ENCODE measurements around the gene PHF3.
A peak's percentile ranks its signal among the peaks of the same experiment; 100 is the strongest.

PHF3 gene, protein sequence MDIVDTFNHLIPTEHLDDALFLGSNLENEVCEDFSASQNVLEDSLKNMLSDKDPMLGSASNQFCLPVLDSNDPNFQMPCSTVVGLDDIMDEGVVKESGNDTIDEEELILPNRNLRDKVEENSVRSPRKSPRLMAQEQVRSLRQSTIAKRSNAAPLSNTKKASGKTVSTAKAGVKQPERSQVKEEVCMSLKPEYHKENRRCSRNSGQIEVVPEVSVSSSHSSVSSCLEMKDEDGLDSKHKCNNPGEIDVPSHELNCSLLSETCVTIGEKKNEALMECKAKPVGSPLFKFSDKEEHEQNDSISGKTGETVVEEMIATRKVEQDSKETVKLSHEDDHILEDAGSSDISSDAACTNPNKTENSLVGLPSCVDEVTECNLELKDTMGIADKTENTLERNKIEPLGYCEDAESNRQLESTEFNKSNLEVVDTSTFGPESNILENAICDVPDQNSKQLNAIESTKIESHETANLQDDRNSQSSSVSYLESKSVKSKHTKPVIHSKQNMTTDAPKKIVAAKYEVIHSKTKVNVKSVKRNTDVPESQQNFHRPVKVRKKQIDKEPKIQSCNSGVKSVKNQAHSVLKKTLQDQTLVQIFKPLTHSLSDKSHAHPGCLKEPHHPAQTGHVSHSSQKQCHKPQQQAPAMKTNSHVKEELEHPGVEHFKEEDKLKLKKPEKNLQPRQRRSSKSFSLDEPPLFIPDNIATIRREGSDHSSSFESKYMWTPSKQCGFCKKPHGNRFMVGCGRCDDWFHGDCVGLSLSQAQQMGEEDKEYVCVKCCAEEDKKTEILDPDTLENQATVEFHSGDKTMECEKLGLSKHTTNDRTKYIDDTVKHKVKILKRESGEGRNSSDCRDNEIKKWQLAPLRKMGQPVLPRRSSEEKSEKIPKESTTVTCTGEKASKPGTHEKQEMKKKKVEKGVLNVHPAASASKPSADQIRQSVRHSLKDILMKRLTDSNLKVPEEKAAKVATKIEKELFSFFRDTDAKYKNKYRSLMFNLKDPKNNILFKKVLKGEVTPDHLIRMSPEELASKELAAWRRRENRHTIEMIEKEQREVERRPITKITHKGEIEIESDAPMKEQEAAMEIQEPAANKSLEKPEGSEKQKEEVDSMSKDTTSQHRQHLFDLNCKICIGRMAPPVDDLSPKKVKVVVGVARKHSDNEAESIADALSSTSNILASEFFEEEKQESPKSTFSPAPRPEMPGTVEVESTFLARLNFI (N-terminal part only)

DNA sequence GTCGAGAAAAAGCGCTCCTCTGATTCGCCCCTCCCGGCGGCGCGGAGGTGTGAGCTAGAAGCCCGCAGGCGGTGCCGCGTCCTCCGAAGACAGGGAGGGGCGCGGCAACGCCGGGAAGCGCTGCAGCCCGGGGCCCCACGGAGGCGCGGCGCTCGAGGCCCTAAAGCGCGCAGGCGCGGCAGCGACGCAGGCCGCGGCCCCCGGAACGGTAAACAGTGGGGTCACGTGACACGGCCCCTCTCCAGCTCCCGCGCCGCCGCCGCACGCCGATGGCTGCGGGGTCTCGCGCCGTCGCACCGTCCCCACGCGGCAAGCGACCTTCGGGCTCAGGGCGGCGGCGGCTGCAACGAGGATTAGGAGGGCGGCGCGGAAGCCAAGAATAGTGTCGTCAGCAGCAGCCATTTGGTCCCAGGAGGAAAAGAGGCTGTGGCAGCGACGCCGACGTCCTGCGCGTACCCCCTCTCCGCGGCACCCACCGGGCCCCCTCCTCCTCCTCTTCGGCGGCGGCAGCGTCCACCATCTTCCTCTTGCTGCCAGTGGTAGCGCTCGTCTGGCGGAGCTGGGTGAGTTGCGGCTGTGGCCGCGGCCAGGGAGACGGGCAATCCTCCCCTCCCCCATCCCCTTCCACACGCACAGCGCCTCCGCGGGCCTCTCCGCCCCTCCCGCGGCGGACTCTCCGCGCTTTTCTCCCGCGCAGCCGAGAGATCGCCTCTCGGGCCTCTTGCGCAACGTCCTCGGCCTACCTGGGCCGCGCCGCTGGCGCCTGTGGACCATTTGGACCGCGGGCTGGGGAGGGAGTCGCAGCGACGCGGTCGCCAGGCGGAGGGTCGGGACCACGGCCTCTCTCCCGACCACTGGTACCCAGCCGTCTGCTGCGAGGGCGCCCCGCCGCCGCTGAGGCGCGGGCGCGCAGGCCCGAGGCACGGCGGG, at the start of gene PHF3:
Gene PHF3, plus strand, starts transcription at position 215 of the 930 bp plus-strand sequence. CDS start 10,750 bp downstream, outside the sequence.
- DNase-seq = peak; percentile 95

- DNase-seq = no peak
Measured at GRCh38 chr6:63589952-63590411, 45.6 kb upstream of the PHF3 start.

- no peak for DNase-seq
Measured at GRCh38 chr6:63592886-63593285, 42.7 kb upstream of the PHF3 start.

DNA sequence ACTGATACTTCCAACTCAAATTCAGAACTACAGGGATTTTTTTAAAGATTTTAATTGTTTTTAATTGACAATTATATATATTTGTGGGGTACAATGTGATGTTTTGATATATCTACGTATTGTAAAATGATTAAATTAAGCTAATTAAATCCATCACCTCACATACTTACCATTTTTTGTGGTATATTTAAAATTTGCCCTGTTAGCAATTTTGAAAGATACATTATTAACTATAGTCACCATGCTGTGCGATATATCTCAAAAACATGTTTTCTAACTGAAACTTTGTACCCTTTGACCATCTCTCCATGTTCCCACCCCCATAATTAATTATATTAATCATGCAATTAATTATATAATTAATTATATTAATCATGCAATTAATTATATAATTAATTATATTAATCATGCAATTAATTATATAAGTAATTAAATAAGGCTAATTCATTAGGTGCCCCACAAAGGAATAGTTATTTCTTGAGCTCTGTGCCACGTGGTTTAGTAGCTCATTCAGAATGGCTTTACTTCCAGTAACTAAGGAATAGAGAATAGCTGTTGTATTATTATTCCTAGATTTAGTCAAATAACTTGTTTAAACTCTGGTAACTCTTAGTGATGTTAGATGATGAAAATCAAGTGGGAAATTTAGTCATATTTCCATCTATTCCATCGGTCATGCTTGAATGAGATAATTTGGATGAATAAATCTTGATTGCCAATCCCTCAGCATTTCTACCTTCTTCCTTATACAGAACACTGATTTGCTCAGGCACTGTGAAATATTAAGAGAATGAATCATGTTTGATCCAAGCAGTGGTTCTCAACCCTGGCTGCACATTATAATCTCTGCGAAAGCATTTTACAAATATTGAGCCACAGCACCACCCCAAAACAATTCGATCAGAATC, 38.2 kb upstream of the PHF3 start:
- DNase-seq = no peak

- peak; percentile 81 for DNase-seq
Measured at GRCh38 chr6:63598049-63599036, 37.3 kb upstream of the PHF3 start.

- DNase-seq = no peak
Measured at GRCh38 chr6:63599243-63599642, 36.4 kb upstream of the PHF3 start.

- DNase-seq = no peak
Measured at GRCh38 chr6:63600136-63600535, 35.5 kb upstream of the PHF3 start.

GRCh38 chr6:63609231-63609630, 26.4 kb upstream of the PHF3 start:
- DNase-seq = no peak

GRCh38 chr6:63610944-63611343, 24.7 kb upstream of the PHF3 start:
- DNase-seq = no peak

DNA sequence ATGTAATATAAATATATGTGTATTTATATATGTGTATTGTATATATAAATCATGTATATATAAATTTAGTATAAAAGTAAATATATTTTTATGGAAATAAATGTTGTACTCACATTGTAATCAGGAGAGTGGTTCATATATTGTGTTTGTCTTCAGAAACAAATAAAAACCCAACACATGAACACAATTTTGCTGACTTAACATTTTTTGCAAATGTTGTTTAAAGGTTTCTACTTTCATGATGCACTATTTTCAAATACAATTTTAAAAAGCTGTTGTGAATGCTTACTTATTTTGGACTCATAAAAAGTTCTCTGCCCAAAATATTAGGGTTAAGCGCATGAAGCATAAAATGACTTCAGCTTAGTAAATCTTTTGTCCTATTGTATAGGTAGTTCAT, 24.0 kb upstream of the PHF3 start:
- DNase-seq = no peak

DNA sequence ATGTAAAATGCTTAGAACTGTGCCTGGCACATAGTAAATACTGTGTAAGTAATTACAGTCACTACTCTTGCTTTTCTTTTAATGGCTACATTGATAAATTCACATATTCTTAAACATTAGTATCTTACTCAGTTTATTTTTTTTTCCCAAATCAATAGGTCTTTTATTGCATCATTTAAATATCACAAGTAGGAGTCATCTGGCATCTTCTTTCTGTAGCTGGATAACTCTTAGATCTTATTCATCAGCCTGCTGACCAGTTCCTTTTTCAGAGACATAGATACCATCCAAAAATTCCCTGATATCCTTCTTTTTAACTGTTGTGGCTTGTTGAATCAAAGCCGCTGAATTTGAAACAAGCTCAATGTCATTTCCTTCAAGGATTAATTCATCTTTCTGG, 20.0 kb upstream of the PHF3 start:
- DNase-seq = no peak

GRCh38 chr6:63624091-63624490, 11.5 kb upstream of the PHF3 start:
- no peak for DNase-seq

- no peak for DNase-seq
Measured at GRCh38 chr6:63630466-63630865, 5.1 kb upstream of the PHF3 start.

DNA sequence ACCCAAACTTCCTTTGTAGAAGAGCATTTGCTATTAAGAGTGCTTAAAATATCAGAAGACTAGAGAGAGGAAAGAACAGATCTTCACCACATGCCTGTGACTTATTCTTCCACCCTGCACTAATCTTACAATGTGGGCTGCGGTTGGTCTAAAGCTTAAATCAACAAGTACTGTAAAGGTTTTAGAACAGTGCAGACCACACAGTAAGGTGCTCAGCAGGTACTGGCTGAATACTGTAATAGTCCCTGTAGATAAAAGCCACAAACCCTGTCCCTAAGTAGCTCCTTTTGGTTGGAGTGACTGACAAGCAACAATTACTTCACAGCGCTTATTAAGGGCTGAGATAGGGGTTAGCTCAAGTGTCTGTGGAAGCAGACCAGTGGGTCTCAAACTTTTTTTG, 972 bp upstream of the PHF3 start:
- no peak for DNase-seq

GRCh38 chr6:63635215-63635587, 401 bp upstream of the PHF3 start:
- DNase-seq = peak; percentile 4

DNA sequence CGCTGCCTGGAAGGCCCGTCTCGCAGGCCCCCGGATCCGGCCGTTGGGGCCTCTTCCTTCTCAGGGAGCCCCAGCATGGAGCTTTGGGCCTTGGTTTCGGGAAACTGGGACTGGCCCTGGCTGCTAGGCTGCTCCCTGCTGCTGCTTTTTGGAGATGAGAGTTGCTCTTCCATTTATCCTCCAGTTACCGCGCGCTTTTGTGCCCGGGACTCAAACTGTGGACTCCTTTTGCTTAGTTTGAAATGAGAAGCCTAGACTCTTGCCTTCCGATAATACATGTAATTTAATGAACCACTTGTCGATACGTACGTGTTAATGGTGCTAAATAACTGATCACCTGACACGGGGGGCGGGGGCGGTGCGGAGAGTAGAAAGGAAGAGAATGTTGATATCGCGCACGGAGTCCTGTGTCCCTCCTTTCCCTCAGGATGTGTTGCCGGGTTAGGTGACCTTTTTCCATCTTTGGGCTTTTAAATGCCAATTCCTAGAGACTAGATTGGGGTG, 968 bp downstream of the PHF3 start:
- DNase-seq = peak; percentile 49

- DNase-seq = no peak
Measured at GRCh38 chr6:63637865-63638445, 2.4 kb downstream of the PHF3 start.

GRCh38 chr6:63640062-63640461, 4.5 kb downstream of the PHF3 start:
- DNase-seq = no peak

- no peak for DNase-seq
Measured at GRCh38 chr6:63643862-63644261, 8.3 kb downstream of the PHF3 start.
